K562 (cell line): ENCODE data around the gene CBLIF. TPM values are rescaled to one million over a fixed set of nuclear protein-coding genes. Genes with fewer than 3 reads are reported as not detected.

Experiments
- ATAC-seq: fragments of 200-7000 bp; cut with Tn5 transposase; 3 replicates; pipeline ENCODE4 v1.9.1; 2020; ENCODE audit warnings: moderate library complexity
- BruUV-seq: library from RNA; stranded (reverse); fragments of 400-500 nt; replicated peaks from 2 replicates; lab custom pipeline; 2021; lab: Mats Ljungman, UMichigan
- CTCF ChIA-PET: fragments of 300-600 bp; formaldehyde crosslinking; extraction: SDS; loops from one replicate; lab custom pipeline; 2021; ENCODE audit warnings: low intra/inter-chr PET ratio; lab: Yijun Ruan, JAX
- POLR2A ChIA-PET: fragments of 300-600, 350-650 bp; sonication (Branson Sonifier 250); formaldehyde crosslinking; extraction: SDS; loops from one replicate; lab custom pipeline; 2021; ENCODE audit warnings: antibody characterized with exemption, inconsistent platforms; lab: Yijun Ruan, JAX
- DNase-seq, 4 experiments: peaks; one replicate each; pipeline versions ENCODE4 v3.0.0 to v3.0.0-alpha.2; 2011 to 2018; ENCODE audit warnings: low spot score in 3 of 4, mixed read lengths in 3 of 4; ENCODE audit errors: extremely low read depth in 1 of 4
- FAIRE-seq: peaks from 2 replicates; lab custom pipeline; 2011; peaks lifted over from hg19 to GRCh38; lab: Jason Lieb, UNC
- H2AFZ ChIP-seq: 2 replicates; pipeline ENCODE4 v1.6.0; 2011; ENCODE audit warnings: low read depth, low read length, control low read depth, inconsistent platforms
- H3K27ac ChIP-seq: fragments of 200-600 bp; 3 replicates; pipeline ENCODE4 v1.8.0; 2011; ENCODE audit warnings: low read depth, mild to moderate bottlenecking, control low read depth, inconsistent platforms, low read length, moderate library complexity, mixed read lengths; ENCODE audit errors: extremely low read depth
- H3K27me3 ChIP-seq, 2 experiments: fragments of 300-600 bp in 1 of 2; 2 replicates in 1 of 2; 3 replicates in 1 of 2; pipeline versions ENCODE4 v1.6.0 to v1.8.0; 2011; ENCODE audit warnings: inconsistent platforms in 2 of 2, low read length in 2 of 2, mild to moderate bottlenecking in 1 of 2, mixed read lengths in 1 of 2, moderate library complexity in 1 of 2; ENCODE audit not compliant: control insufficient read depth in 2 of 2, insufficient read depth in 2 of 2
- H3K36me3 ChIP-seq: fragments of 300-600 bp; 3 replicates; pipeline ENCODE4 v1.8.0; 2011; ENCODE audit warnings: mild to moderate bottlenecking, low read length, inconsistent platforms; ENCODE audit not compliant: control insufficient read depth, insufficient read depth
- H3K4me1 ChIP-seq, 2 experiments: fragments of 200-600 bp in 1 of 2; replicated peaks in 1 of 2; 2 replicates in 1 of 2; 3 replicates in 1 of 2; pipeline versions ENCODE4 v1.5.1 to v1.8.0; 2011; ENCODE audit warnings: inconsistent platforms in 2 of 2, low read length in 2 of 2, mild to moderate bottlenecking in 1 of 2, mixed read lengths in 1 of 2, moderate library complexity in 1 of 2; ENCODE audit not compliant: control insufficient read depth in 2 of 2, insufficient read depth in 2 of 2
- H3K4me2 ChIP-seq: 2 replicates; pipeline ENCODE4 v1.6.1; 2011; ENCODE audit warnings: low read length, control low read depth, inconsistent platforms, mixed read lengths; ENCODE audit not compliant: insufficient read depth
- H3K4me3 ChIP-seq: fragments of 200-600 bp; sonication (generic), shearing (Covaris generic); 2 replicates; pipeline ENCODE4 v1.5.1; 2016; ENCODE audit warnings: control low read depth, inconsistent platforms
- H3K79me2 ChIP-seq: fragments of 200-600 bp; 3 replicates; pipeline ENCODE4 v1.8.0; 2011; ENCODE audit warnings: low read length, inconsistent platforms; ENCODE audit not compliant: control insufficient read depth, insufficient read depth
- H3K9ac ChIP-seq, 2 experiments: 2 replicates each; pipeline versions ENCODE4 v1.6.0 to v1.6.1; 2011; ENCODE audit warnings: low read depth in 2 of 2, low read length in 2 of 2, control low read depth in 1 of 2, inconsistent platforms in 1 of 2, mild to moderate bottlenecking in 1 of 2, mixed read lengths in 1 of 2; ENCODE audit not compliant: insufficient read depth in 1 of 2
- H3K9me1 ChIP-seq: one replicate; pipeline ENCODE4 v1.6.0; 2011; ENCODE audit warnings: inconsistent platforms, mild to moderate bottlenecking, low read length, moderate library complexity; ENCODE audit not compliant: control insufficient read depth, insufficient read depth
- H3K9me3 ChIP-seq: replicated peaks from 2 replicates; pipeline ENCODE4 v1.5.1; 2011; ENCODE audit warnings: low read depth, low read length, inconsistent platforms; ENCODE audit not compliant: control insufficient read depth, insufficient read depth
- H4K20me1 ChIP-seq: replicated peaks from 2 replicates; pipeline ENCODE4 v1.6.1; 2011; ENCODE audit warnings: low read length, inconsistent platforms, mixed read lengths; ENCODE audit not compliant: control insufficient read depth, insufficient read depth
- CEBPG ChIP-seq, 3 experiments: fragments of 200-800 bp in 1 of 3; sonication (Bioruptor generic) in 1 of 3; sonication (generic) in 1 of 3; formaldehyde crosslinking in 1 of 3; IDR thresholded peaks in 2 of 3; conservative IDR thresholded peaks in 1 of 3; 2 replicates each; pipeline versions ENCODE4 v1.6.1 to v1.8.0; 2016 to 2022; ENCODE audit warnings: missing compliant biosample characterization in 2 of 3, missing genetic modification characterization in 2 of 3, mild to moderate bottlenecking in 1 of 3, missing genetic modification reagents in 1 of 3
- GABPB1 ChIP-seq: sonication (generic); formaldehyde crosslinking; IDR thresholded peaks from 2 replicates; pipeline ENCODE4 v1.8.0; 2022; ENCODE audit warnings: mild to moderate bottlenecking, missing genetic modification reagents
- GTF2E2 ChIP-seq: fragments of 200-800 bp; sonication (Bioruptor generic); IDR thresholded peaks from 2 replicates; pipeline ENCODE4 v1.6.1; 2016; ENCODE audit warnings: missing genetic modification characterization, missing compliant biosample characterization
- WHSC1 ChIP-seq: IDR thresholded peaks from one replicate; pipeline ENCODE4 v1.6.1; 2012; ENCODE audit warnings: low read length, control low read depth, inconsistent platforms
- WGBS: fragments of 100-300 bp; shearing (Covaris generic); methylation state at CpG from one replicate; pipeline ENCODE4 v1.1.6; 2016; ENCODE audit warnings: low coverage, mixed read lengths; ENCODE audit not compliant: insufficient coverage; ENCODE audit errors: missing lambda C conversion rate; 5-methylcytosine and 5-hydroxymethylcytosine counted together
- in situ Hi-C: fragments of 300-500 bp; cut with MboI; formaldehyde crosslinking; loops from 4 replicates; pipeline ENCODE4 v1.15.0; 2018; ENCODE audit warnings: inconsistent platforms, mixed read lengths
- intact Hi-C: fragments of 100-400 bp; cut with micrococcal nuclease; formaldehyde crosslinking; loops from 2 replicates; pipeline ENCODE4 v1.14.2; 2022
- polyA plus RNA-seq, 8 experiments: library from polyadenylated mRNA; depleted of rRNA in 4 of 8; stranded (reverse) in 5 of 8; unstranded in 3 of 8; fragments of >200 nt; fragmentation: Nextera tagmentation in 2 of 8; fragmentation: Illumina TruSeq in 1 of 8; extraction: Ambion mirVana in 2 of 8; extraction: Trizol in 1 of 8; gene quantifications; 2 replicates each; pipeline versions ENCODE4 v1.2.1 to v1.2.3, GENCODE V29; 2011 to 2014; ENCODE audit warnings: inconsistent platforms in 1 of 8, missing spikeins in 1 of 8
- total RNA-seq, 7 experiments: library from RNA; depleted of rRNA in 6 of 7; stranded (reverse); fragments of >200 nt in 6 of 7; fragmentation: Illumina TruSeq in 2 of 7; extraction: Trizol in 2 of 7; gene quantifications; 2 replicates each; pipeline versions ENCODE4 v1.2.1 to v1.2.3, GENCODE V29; 2011 to 2021; ENCODE audit warnings: low replicate concordance in 1 of 7
- TF ChIP-seq, protein P1 (sequence below), 2 experiments: fragments of 450-650 bp in 1 of 2; sonication (generic) in 1 of 2; formaldehyde crosslinking in 1 of 2; IDR thresholded peaks in 1 of 2; conservative IDR thresholded peaks in 1 of 2; 2 replicates each; pipeline versions ENCODE4 v1.6.1 to v1.8.1; 2016 to 2023; ENCODE audit warnings: mild to moderate bottlenecking in 2 of 2, moderate library complexity in 2 of 2, inconsistent platforms in 1 of 2, missing genetic modification reagents in 1 of 2
- TF ChIP-seq, protein P2 (sequence below): sonication (generic); formaldehyde crosslinking; IDR thresholded peaks from 2 replicates; pipeline ENCODE4 v1.8.1; 2023; ENCODE audit warnings: mild to moderate bottlenecking, missing genetic modification reagents

Gene CBLIF
- total and polyA plus RNA-seq, 9 of the 15 experiments (the other 6 are each of a cell fraction or from before 2014, with no cell fraction given) = 0.07 to 0.83 (median 0.54) TPM

DNA sequence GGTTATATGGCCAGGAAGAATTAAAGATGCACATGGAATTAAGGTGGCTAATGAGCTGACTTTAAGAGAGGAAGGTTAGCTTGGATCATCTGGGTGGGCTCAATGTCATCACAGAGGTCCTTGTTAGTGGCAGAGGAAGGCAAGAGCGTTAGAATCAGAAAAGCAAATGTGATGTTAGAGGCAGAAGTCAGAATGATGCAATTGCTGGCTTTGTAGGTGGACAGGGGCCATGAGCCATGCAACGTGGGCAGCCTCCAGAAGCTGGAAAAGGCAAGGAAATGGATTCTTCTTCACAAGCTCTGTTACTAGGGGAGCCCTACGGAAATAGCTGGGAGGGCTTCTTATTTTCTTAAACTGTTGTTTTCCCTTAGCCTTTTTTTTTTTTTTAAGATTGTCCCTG, 2.3 kb upstream of the CBLIF start:
- FAIRE-seq = no peak
- POLR2A ChIA-PET = no interaction called here
- WGBS = 79% methylated on average over 3 of the region's 3 CpGs

More for the DNA sequence above, 2.3 kb upstream of the CBLIF start:
- no peak overlapping the region for H3K4me2 ChIP-seq
- ATAC-seq (no peak), DNase-seq (no peak)
- H2AFZ ChIP-seq = peak overlapping the region; percentile 84
- H3K36me3 ChIP-seq = no peaks in the 10 kb centered on the region
- no peak overlapping the region for H3K4me3 ChIP-seq
- no peaks in the 10 kb centered on the region for H3K79me2 ChIP-seq
- H3K9me1 ChIP-seq = no peaks in the 10 kb centered on the region
- CTCF ChIA-PET = no interaction called here
- H3K4me1 ChIP-seq = peaks cover 4 to 31% of the 10 kb centered on the region in 2 experiments; a peak in 3 of 5 replicates
- TF ChIP-seq CEBPG (CRISPR knock-in tag; IDR thresholded peaks at IDR 0.05) (peak; percentile 55; the same call in 1 of the 2 replicates), CEBPG (tag; conservative IDR thresholded peaks at IDR 0.05 in 1 of 2, IDR thresholded peaks at IDR 0.05 in 1 of 2) (peak in 1 of 2 experiments; percentile 28; a peak in 1 of 4 replicates), GTF2E2 (tag) (no peak), GABPB1 (CRISPR knock-in tag) (no peak), WHSC1 (no peak)
- TF ChIP-seq, protein P1, sequence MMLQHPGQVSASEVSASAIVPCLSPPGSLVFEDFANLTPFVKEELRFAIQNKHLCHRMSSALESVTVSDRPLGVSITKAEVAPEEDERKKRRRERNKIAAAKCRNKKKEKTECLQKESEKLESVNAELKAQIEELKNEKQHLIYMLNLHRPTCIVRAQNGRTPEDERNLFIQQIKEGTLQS (IDR thresholded peaks at IDR 0.05) = peak; percentile 62
- TF ChIP-seq, protein P1 (CRISPR knock-in tag; conservative IDR thresholded peaks at IDR 0.05) = no peak
- TF ChIP-seq, protein P2, sequence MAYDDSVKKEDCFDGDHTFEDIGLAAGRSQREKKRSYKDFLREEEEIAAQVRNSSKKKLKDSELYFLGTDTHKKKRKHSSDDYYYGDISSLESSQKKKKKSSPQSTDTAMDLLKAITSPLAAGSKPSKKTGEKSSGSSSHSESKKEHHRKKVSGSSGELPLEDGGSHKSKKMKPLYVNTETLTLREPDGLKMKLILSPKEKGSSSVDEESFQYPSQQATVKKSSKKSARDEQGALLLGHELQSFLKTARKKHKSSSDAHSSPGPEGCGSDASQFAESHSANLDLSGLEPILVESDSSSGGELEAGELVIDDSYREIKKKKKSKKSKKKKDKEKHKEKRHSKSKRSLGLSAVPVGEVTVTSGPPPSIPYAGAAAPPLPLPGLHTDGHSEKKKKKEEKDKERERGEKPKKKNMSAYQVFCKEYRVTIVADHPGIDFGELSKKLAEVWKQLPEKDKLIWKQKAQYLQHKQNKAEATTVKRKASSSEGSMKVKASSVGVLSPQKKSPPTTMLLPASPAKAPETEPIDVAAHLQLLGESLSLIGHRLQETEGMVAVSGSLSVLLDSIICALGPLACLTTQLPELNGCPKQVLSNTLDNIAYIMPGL (CRISPR knock-in tag) = no peak
- in situ Hi-C loops = no loop called here
- H3K27ac ChIP-seq = peak overlapping the region; percentile 12; the same call in 1 of the 3 replicates
- H3K27me3 ChIP-seq = no peaks in the 10 kb centered on the region
- no peaks in the 10 kb centered on the region for H4K20me1 ChIP-seq
- intact Hi-C loops = no loop called here
- 0 out of 2 replicates have a peak, but pooled peaks cover 2% of the 10 kb centered on the region for H3K9me3 ChIP-seq
- H3K9ac ChIP-seq = no peak overlapping the region
- BruUV-seq = no TSS peak
